GM19372 (cell line): ENCODE data around the gene DOCK4.
"Not testable (repeated sequence)": the region's sequence is repeated elsewhere in the genome, so short reads cannot be mapped to it uniquely, and the experiment has no call there.

Experiments
- ATAC-seq: cut with Tn5 transposase; IDR thresholded peaks from one replicate; pipeline ENCODE4 v1.9.1; 2021; ENCODE audit warnings: mild to moderate bottlenecking, low read depth, moderate library complexity; ENCODE audit not compliant: unreplicated experiment

The DOCK4 gene

DNA sequence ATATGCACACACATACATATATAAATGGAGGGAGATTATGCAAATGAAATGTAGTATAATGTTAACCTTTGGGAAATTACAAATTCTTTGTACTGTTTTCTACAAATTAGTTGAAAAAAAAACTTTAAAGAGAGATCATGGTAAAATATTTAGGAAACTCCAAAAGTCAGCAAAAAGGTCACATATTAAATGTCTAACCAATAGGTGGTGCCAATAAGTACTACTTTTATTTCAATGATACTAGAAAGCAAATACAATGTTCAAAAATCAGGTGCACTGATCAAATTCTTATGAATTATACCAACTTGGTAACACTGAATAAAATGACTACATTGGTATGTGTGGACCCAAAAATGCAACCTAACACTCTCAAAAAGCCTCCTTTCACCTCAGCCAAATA lies 276.9 kb downstream of the DOCK4 start:
- no peak for ATAC-seq

DNA sequence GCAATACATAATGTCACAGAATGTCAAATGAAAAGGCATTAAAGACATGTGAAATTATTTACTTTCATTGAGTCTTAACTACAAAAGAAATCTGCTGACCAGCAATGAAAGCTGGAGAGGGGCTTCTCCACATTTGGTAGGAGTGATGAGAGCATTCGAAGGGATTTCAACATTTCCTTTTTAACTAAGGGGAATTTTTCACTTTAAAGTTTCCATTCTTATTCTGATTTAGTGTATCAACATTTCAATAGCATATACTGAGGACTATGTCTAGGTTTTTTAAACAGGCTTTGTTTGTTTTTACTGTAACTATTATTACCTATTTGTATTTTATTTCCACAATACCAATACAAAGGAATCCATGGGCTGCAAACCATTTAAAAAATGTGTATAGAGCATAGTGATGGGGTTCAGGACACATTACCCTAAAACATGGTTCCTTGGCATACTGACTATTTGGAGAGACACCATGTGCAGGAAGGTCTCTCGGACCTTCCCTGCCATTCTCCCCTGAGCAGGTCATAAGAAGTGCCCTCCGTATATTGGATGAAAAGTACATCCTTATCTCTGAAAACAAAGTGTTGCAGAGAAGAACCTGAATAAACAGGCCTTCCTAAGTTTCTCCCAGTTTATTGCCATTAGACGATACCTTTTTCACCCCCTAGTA lies 278.7 kb downstream of the DOCK4 start:
- no peak for ATAC-seq

DNA sequence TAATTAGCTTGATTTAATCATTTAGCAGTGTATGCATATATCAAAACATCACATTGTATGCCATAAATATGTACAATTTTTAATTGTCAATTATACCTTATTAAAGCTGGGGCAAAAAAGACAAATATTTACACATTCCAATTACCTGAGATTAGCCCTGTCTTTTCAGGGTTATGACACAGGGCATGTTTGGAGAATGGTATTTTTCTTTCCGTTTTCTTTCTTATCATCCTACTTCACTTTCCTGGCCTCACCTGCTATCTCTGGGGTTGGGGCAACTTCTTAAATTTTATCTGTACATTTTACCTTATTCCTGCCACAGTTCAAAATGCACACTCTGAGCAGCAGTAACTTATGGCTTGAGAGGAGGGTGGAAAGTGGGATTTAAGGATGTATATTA lies 285.9 kb downstream of the DOCK4 start:
- ATAC-seq, result no peak

DNA sequence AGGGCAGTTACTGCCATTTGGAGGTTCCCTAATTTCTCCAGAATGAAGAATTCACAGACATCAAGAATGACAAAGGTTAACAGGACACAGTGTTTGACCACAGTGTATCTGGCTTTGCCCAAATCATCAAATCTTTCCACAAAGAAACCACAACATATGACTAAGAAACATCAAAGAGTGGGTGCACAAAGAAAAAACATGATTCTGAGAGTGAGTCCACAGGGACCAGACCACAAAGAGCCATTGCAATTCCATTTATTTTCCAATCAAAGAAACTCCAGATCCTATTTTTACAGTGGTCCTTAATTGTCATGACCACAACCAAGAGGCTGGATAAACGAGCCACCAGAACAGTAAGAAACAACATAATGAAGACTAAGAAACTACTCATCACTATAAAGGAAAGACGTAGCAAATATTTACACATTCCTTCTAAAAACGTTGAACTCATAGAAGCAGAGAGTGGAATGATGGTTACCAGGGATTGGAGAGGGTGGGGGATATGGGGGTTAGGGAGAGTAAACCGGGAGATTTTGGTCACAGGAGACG lies 286.5 kb downstream of the DOCK4 start:
- no peak for ATAC-seq

DNA sequence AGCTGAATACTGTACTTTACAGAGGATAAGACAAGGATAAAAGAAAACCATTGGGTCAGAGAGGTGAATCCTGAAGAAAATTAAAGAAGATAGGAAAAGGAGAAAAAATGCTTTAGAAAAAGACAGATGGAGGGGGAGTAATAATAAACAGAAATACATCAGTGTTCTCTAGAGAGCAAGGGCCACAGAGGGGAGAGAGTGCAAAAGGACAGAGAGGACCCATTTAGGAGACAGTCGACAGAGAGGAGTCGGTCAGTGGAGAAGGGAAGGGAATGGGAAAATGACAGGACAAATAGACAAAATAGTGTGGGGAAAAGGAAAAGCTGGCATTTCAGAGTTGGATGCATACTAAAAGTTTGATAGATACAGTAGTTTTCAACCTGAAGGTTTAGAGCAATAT lies 287.0 kb downstream of the DOCK4 start:
- ATAC-seq, result no peak

DNA sequence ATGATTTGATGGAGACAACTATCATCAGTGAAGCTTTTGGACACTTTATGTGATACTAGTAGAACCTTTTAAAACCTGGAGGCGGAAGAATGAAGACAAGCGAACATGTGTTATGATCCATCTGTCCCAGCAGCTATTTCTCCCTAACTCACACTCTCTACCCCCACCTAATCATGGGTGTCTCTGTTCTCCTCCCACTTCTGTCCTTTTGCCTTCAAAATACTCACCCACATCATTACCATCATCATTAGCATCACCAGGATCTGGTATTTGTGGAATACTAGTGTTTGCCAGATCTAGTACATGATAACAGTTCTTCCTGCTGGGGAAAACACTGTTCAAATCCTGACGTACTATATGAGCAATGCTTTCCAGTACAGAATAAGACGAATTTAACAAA lies 287.7 kb downstream of the DOCK4 start:
- no peak for ATAC-seq

DNA sequence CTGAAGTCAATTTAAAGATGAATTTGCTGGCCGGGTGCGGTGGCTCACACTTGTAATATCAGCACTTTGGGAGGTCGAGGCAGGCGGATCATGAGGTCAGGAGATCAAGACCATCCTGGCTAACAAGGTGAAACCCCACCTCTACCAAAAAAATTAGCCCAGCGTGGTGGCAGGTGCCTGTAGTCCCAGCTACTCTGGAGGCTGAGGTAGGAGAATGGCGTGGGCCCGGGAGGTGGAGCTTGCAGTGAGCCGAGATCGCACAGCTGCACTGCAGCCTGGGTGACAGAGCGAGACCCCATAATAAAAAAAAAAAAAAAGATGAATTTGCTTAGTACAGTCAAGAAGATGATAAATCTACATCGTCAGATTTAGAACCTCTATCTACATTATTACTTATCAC lies 288.8 kb downstream of the DOCK4 start:
- ATAC-seq, result not testable (repeated sequence)

DNA sequence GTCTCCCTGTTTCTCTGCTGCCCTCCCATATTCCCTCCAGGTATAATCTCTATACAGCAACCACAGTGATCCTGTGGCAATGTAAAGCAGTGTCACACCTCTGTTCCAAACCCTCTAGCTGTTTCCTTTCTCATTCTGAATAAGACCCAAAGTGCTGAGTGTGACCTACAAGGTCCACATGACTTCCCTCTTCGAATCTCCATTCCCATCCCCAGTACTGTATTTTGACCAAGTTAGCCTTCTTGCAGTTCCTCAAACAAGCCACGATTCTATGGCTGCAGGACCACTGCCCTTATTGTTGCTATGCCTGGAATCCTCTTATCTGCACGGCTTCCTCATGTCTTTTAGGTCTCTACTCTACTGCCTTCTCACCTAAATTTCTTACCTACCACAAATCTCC lies 291.9 kb downstream of the DOCK4 start:
- no peak for ATAC-seq

DNA sequence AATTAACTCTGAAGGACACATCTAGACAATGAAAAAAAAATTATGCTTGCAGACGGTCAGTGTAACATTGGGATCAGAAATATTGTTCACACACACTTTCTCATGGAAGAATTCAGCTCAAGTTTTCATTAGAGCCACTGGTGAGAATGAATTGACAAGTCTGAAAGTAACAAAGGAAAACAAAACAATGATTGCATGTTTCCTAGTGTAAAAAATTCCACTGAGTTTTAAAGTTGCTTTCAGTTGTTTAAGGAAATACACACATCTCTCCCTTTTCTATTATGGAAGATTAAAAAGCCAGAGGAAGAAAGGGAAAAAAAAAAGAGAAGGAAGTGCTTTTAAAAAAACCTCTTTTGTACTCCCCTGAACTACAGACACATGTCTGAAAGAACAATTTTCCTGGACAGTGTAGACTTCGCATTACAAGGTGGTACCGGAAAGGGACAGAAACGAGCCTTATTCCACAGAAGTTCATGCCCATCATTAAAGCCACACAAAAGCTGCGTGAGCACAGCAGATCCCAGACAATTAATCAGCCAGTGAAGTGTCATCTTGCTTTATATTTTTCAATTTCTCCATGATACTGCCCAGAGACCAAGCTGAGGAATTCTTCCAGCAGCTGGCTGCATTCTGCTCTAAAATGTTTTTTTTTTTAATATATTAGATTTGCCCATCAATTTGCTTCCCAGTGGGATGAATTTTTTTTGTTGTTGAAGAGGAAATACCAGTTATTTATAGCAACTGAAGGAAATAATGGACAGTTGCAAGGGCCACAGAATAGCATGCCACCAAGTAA lies 294.8 kb downstream of the DOCK4 start:
- ATAC-seq, result no peak

DNA sequence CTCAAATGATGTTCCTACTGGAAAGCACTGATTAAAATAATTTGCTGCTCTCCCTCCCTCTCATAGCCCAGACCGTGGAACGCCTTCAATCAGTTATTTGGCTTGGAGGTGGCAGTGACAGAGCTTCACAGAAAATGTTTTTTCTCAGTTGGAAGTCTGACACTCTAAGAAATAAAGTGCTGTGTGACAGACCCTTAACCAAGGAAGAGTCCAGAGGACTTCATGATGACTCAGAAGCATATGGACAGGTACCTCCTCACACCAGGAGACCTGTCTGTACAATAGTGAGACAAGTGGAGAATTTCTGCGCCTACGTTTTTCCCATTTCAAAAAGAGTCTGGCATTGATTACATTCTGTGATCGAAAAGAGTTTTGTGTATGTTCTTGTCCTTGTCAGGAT lies 295.5 kb downstream of the DOCK4 start:
- no peak for ATAC-seq

DNA sequence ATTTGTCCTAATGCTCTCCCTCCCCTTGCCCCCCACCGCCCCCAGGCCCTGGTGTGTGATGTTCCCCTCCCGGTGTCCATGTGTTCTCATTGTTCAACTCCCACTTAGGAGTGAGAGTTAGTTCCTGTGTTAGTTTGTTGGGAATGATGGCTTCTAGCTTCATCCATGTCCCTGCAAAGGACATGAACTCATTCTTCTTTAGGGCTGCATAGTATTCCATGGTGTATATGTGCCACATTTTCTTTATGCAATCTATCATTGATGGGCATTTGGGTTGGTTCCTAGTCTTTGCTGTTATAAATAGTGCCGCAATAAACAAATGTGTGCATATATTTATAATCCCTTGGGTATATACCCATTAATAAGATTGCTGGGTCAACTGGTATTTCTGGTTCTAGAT lies 297.5 kb downstream of the DOCK4 start:
- ATAC-seq, result not testable (repeated sequence)

DNA sequence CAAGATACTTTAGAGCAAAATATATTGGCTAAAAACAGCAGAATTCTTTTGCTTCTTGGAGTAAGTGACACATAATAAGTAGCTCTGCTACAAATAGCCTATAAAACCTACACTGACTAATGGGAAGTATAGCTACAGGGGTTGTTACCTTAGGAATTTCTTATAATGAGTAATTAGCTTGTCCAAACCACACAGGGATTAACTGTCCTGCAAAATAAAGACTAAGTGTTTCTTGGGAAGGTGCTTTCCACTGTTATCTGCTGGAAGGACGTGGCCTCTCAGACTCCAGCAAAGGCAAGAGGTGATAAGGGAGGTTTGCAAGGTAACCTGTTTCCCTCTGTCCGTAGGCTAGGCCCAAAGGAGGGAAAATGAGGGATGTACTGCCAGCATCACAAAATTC lies 302.4 kb downstream of the DOCK4 start:
- ATAC-seq, result no peak

DNA sequence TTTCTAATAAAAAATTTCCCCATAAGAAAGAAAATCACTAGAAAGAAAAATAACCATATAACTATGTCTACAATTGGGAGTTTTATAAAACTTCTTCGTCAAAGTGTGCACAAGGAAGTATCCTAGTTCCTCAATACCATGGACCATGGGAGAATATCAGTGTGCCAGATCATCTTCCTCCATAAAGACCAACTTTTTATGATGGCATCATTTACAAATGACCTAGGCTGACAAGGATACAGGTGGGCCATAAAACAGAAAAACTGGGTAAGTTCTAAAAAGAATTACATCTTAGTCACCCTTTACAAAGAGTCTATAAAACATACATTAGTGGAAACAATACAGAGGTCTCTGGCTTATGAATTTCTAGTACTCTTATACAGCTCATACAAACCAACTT lies 303.2 kb downstream of the DOCK4 start:
- ATAC-seq, result no peak

DNA sequence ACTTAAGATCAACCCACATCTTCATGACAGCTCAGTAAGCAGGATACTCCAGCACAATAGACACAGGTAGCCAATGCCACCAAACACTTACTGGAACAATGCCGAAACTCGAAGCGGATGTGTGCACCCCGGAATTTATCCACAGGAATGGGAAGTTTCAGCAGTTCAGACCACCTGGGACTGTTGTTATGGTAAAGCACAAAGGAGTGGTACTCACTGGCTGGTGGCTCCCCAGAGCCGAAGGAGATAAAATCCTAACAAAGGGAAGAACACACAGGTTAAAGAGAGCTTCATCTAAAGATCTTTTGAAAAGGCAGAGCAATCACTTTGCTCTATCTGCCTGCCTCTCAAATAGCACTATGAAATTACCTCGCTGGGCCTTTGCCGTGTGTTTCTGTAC lies 305.9 kb downstream of the DOCK4 start:
- ATAC-seq, result no peak

DNA sequence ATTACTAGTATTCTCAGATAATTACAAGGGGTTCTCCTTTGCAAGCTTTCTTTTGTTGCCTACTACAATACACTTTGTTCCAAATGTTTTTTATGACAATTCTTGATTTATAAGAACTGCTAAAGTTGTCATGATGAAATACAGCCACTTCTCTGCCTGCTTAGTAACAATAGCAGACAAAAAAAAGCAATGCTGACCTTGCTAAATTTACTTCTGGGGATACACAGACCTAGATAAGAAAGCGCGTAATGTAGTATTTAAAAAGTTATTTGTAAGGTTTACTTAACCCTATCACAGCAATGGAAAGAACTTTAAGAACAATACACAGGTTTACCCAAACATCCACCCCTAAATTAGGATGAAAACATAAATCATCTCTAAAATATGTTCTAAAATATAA lies 311.1 kb downstream of the DOCK4 start:
- ATAC-seq, result no peak

DNA sequence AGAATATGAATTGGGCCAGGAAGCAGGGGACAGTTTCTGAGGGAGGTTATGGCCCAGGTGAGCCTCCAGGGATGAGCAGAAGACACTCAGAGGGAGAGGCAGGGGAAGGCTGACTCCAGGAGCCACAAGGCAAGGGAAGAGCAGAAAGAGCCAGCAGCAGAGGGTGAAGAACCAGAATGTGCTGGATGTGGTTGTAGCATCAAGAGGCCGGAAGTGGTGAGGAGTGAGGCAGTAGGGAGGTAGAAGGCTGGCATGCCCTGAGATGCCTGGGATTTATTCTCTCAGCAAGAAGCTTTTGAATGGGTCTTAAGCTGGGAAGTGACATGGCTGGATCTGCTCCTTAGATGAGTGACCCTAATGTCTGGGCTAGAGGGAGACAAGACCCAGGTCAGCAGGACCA lies 311.7 kb downstream of the DOCK4 start:
- no peak for ATAC-seq

DNA sequence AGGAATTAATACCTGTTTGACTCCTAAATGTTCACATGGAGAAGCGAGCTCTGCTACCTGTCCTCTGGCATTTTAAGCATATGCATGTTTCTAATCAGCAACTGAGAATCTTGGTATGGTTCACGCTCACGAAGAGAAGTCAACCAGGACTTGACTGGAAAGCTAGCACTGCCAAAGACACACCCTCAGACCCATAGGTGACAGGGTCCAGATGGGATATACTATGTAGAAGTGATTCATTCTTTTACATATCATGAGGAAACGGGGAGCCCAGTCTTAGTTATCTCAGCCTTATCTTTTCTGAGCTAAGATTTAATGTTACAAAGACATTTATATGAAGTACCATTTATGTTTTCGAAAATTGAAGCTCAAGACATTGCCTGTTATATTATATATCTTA lies 313.0 kb downstream of the DOCK4 start:
- ATAC-seq, result no peak

DNA sequence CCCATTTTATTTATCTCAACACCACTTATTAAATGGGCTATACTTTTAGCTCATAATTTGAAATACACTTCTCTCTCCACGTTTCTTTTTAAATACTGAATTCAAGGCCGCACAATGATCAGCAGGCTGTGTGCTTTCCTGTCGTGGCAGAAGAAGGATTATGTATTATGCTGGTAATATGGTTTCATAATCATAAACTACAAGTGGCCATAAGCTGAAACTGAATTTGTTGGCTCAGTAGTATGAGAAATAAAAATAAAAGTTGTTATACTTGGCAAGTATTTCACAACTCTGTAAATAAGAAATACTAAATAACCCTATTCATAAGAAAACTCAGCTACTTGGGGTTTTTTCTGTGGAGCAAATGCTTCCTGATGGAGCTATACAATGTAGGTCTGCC lies 313.6 kb downstream of the DOCK4 start:
- ATAC-seq, result no peak

DNA sequence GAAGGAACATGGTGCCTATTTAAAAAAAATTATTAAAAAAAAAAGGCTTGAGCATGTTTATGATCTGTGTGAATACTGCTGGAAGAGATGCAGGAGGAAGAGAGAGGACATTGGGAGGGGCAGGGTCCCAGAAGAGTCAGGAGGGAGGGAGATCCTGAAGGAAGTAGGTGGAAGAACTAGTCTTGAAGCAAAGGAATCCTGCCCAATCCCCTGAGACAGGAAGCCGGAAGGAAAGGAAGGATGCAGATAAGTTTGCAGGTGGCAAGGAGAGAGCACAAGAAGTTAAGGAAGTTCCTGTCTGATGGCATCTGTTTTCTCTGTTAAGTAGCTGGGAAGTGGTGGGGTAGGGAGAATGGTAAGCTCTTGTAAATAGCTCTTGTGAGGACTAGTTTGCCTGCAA lies 318.5 kb downstream of the DOCK4 start:
- no peak for ATAC-seq

DNA sequence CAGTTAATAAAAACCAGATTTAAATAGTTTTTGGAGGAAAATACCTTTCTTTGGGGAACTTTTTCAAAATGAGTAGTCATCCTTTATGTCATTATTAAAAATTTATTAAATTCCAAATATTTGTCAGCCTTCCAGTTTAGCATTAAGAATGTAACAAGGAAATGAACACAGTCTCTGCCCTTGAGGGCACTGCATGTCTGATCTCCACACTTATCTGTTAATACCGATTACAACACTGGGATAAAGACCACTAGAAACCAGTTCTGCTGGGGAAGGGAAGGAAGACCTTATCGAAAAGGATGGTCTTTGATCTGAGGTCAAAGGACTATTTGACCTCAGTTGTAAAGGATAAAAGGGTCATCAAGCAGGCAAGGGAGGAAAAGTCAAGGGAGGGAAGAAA lies 320.0 kb downstream of the DOCK4 start:
- ATAC-seq, result no peak

DNA sequence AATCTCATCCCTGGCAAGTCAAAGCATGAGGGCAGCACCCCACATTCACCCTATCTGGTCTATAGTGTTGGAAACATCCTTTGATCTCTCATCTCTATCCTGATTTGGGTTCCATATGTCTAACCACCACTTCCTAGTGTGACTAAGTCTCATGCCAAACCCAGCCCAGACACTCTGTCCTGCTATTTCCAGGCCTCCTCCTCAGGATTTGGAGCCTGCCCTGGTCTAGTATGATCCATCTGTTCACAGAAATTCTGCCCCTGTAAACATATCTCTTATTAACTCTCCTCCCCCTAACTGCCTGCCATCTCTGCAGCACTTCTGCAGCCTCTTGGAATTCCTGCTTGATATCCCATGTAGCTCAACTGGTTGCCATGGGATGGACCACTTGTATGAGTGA lies 323.0 kb downstream of the DOCK4 start:
- ATAC-seq, result no peak

DNA sequence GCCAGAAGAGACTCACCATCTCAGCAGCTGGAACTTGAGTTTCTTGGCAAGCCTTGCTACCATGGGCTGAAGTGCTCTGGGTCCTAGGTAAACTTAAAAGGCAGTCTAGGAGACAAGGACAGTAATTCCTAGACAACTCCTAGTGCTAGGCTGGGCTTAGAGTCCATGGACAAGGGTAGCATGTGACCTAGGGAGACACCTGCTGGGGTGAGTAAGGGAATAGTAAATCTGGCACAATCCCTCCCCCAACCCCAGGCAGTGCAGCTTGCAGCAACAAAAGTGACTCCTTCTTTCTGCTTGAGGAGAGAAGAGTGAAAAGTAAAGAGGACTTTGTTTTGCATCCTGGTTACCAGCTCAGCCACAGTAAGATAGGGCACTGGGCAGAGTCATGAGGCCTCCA lies 327.4 kb downstream of the DOCK4 start:
- ATAC-seq, result no peak
